HepG2 (cell line): ENCODE data around the gene RBM3.

Experiments used
- KDM1A ChIP-seq: IDR thresholded peaks from 2 replicates; pipeline ENCODE4 v1.6.1; 2016; ENCODE audit warnings: missing compliant biosample characterization
- KLF13 ChIP-seq: sonication (generic); formaldehyde crosslinking; IDR thresholded peaks from 2 replicates; pipeline ENCODE4 v1.4.0; 2020; ENCODE audit warnings: mild to moderate bottlenecking, missing genetic modification reagents
- SIN3A ChIP-seq: IDR thresholded peaks from 2 replicates; pipeline ENCODE4 v1.6.1; 2011; ENCODE audit warnings: low read depth, mild to moderate bottlenecking, control low read depth, low read length, borderline replicate concordance
- ZNF253 ChIP-seq: sonication (generic); formaldehyde crosslinking; IDR thresholded peaks from 2 replicates; pipeline ENCODE4 v1.8.0; 2022; ENCODE audit warnings: mild to moderate bottlenecking, missing genetic modification reagents, borderline replicate concordance
- ZNF317 ChIP-seq: sonication (generic); formaldehyde crosslinking; IDR thresholded peaks from 2 replicates; pipeline ENCODE4 v1.5.0; 2020; ENCODE audit warnings: mild to moderate bottlenecking, missing genetic modification reagents
- ZNF616 ChIP-seq: sonication (generic); formaldehyde crosslinking; IDR thresholded peaks from 2 replicates; pipeline ENCODE4 v1.5.0; 2020; ENCODE audit warnings: low read depth, mild to moderate bottlenecking, missing genetic modification reagents

- TF ChIP-seq KDM1A (CRISPR knock-in tag) (no peak), KLF13 (CRISPR knock-in tag) (no peak), SIN3A (no peak), ZNF253 (no peak), ZNF317 (no peak), ZNF616 (no peak)
Measured at GRCh38 chrX:48613502-48614160, 39.3 kb downstream of the RBM3 start.
